SK-N-SH treated with all-trans-retinoic acid at 6 μM for 48 hours (cell line): Measurements from ENCODE around the gene SELPLG.
"Not testable (repeated sequence)": the region's sequence is repeated elsewhere in the genome, so short reads cannot be mapped to it uniquely, and the experiment has no call there.

Experiments
- ATAC-seq: fragments of 200-7000 bp; cut with Tn5 transposase; 3 replicates; pipeline ENCODE4 v1.9.1; 2020; ENCODE audit warnings: mild to moderate bottlenecking, moderate library complexity
- ARNTL ChIP-seq: fragments of 450-650 bp; formaldehyde crosslinking; IDR thresholded peaks from 2 replicates; pipeline ENCODE4 v1.5.0; 2020; ENCODE audit warnings: low read depth, mild to moderate bottlenecking, moderate library complexity, borderline replicate concordance
- BACH2 ChIP-seq: fragments of 250-450 bp; sonication (Bioruptor Pico); IDR thresholded peaks from 2 replicates; pipeline ENCODE4 v1.9.0; 2021; ENCODE audit warnings: mild to moderate bottlenecking, borderline replicate concordance
- CSDC2 ChIP-seq: fragments of 250-450 bp; sonication (Bioruptor Pico); IDR thresholded peaks from 2 replicates; pipeline ENCODE4 v1.5.0; 2020; ENCODE audit warnings: mild to moderate bottlenecking, moderate library complexity
- ESRRG ChIP-seq: fragments of 250-450 bp; sonication (Bioruptor Pico); IDR thresholded peaks from 2 replicates; pipeline ENCODE4 v1.6.1; 2021; ENCODE audit warnings: mild to moderate bottlenecking
- OSR1 ChIP-seq: fragments of 250-450 bp; sonication (Bioruptor Pico); IDR thresholded peaks from 2 replicates; pipeline ENCODE4 v1.8.0; 2022; ENCODE audit warnings: moderate library complexity, mild to moderate bottlenecking, inconsistent platforms
- PPARA ChIP-seq: fragments of 250-450 bp; sonication (Bioruptor Pico); IDR thresholded peaks from 2 replicates; pipeline ENCODE4 v1.5.0; 2020; ENCODE audit warnings: mild to moderate bottlenecking, borderline replicate concordance
- RARB ChIP-seq: fragments of 250-450 bp; sonication (Bioruptor Pico); IDR thresholded peaks from 2 replicates; pipeline ENCODE4 v1.8.0; 2021; ENCODE audit warnings: mild to moderate bottlenecking, moderate library complexity
- SNAI2 ChIP-seq: fragments of 250-450 bp; sonication (Bioruptor Pico); IDR thresholded peaks from 2 replicates; pipeline ENCODE4 v1.5.0; 2020; ENCODE audit warnings: mild to moderate bottlenecking, moderate library complexity
- TCF4 ChIP-seq: fragments of 250-450 bp; sonication (Bioruptor Pico); IDR thresholded peaks from 2 replicates; pipeline ENCODE4 v1.8.0; 2021; ENCODE audit warnings: mild to moderate bottlenecking, moderate library complexity, borderline replicate concordance
- TOX ChIP-seq: fragments of 250-450 bp; sonication (Bioruptor Pico); IDR thresholded peaks from 2 replicates; pipeline ENCODE4 v1.8.0; 2021; ENCODE audit warnings: mild to moderate bottlenecking, moderate library complexity, borderline replicate concordance
- ZC3H10 ChIP-seq: fragments of 250-450 bp; sonication (Bioruptor Pico); IDR thresholded peaks from 2 replicates; pipeline ENCODE4 v1.5.1; 2021; ENCODE audit warnings: mild to moderate bottlenecking, moderate library complexity
- ZFP3 ChIP-seq: fragments of 250-450 bp; sonication (Bioruptor Pico); IDR thresholded peaks from 2 replicates; pipeline ENCODE4 v1.5.0; 2020; ENCODE audit warnings: mild to moderate bottlenecking, moderate library complexity
- ZNF70 ChIP-seq: fragments of 450-650 bp; formaldehyde crosslinking; IDR thresholded peaks from 2 replicates; pipeline ENCODE4 v1.5.0; 2020; ENCODE audit warnings: mild to moderate bottlenecking, moderate library complexity
- ZNF8 ChIP-seq: fragments of 450-650 bp; formaldehyde crosslinking; IDR thresholded peaks from 2 replicates; pipeline ENCODE4 v1.5.0; 2020; ENCODE audit warnings: mild to moderate bottlenecking, moderate library complexity
- TF ChIP-seq, protein P1 (sequence below): fragments of 250-450 bp; sonication (Bioruptor Pico); IDR thresholded peaks from 2 replicates; pipeline ENCODE4 v1.5.1; 2021; ENCODE audit warnings: mild to moderate bottlenecking, moderate library complexity
- TF ChIP-seq, protein P2 (sequence below): fragments of 250-450 bp; sonication (Bioruptor Pico); IDR thresholded peaks from 2 replicates; pipeline ENCODE4 v1.8.0; 2021; ENCODE audit warnings: low read depth, mild to moderate bottlenecking, moderate library complexity, borderline replicate concordance
- TF ChIP-seq, protein P3 (sequence below): fragments of 250-450 bp; sonication (Bioruptor Pico); IDR thresholded peaks from 2 replicates; pipeline ENCODE4 v1.5.0; 2020; ENCODE audit warnings: mild to moderate bottlenecking, moderate library complexity
- TF ChIP-seq, protein P4 (sequence below): fragments of 250-450 bp; sonication (Bioruptor Pico); IDR thresholded peaks from 2 replicates; pipeline ENCODE4 v1.5.1; 2020; ENCODE audit warnings: low read depth, mild to moderate bottlenecking, moderate library complexity

The SELPLG gene

DNA sequence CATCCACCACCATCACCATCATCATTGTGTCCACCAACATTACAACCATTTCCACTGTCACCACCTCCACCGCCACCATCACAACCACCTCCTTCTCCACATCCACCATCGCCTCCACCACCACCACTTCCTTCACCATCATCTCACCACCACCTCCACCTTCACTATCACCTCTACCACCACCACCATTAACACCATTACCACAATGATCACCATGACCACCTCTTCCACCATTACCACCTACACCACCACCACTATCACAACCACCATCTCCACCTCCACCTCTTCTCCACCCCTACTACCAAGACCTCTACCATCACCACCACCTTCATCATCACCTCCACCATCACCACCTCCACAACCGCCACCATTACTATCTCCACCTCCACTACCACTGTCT lies 54.9 kb downstream of the SELPLG start (continued):
- TF ChIP-seq, protein P1, sequence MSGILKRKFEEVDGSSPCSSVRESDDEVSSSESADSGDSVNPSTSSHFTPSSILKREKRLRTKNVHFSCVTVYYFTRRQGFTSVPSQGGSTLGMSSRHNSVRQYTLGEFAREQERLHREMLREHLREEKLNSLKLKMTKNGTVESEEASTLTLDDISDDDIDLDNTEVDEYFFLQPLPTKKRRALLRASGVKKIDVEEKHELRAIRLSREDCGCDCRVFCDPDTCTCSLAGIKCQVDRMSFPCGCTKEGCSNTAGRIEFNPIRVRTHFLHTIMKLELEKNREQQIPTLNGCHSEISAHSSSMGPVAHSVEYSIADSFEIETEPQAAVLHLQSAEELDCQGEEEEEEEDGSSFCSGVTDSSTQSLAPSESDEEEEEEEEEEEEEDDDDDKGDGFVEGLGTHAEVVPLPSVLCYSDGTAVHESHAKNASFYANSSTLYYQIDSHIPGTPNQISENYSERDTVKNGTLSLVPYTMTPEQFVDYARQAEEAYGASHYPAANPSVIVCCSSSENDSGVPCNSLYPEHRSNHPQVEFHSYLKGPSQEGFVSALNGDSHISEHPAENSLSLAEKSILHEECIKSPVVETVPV (CRISPR knock-in tag) = no peak

DNA sequence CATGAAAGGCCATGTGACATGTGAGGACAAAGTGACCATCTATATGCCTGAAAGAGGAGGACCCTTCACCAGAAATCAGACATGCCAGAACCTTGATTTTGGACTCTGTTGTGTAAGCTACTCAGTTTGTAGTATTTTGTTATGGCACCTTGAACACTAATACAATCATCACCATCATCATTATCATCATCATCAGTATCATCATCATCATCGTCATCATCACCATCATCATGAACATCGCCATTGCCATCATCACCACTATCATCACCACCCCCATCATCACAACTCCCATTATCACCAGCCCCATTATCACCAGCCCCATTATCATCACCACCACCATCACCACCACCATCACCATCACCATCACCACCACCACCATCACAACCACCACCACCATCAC lies 55.4 kb downstream of the SELPLG start:
- TF ChIP-seq, protein P1 (CRISPR knock-in tag) = no peak
- TF ChIP-seq, all 23 proteins: peak for 0
- no peak for ATAC-seq

DNA sequence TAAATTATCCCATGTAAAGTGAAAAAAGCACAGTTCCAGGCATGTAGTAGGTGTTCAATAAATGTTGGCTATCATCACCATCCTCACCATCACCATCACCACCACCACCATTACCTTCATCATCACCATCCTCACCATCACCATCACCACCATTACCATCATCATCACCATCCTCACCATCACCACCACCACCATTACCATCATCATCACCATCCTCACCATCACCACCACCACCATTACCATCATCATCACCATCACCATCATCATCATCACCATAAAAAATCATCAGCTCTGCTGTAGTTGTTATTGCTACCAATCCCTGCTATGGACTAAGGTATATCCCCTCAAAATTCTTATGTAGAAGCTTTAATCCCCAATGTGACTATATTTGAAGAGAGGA lies 56.2 kb downstream of the SELPLG start:
- no peak for ATAC-seq
- TF ChIP-seq TCF4 (no peak), SNAI2 (CRISPR knock-in tag) (no peak), OSR1 (CRISPR knock-in tag) (no peak), ZNF70 (CRISPR knock-in tag) (no peak), RARB (CRISPR knock-in tag) (no peak), CSDC2 (CRISPR knock-in tag) (no peak), BACH2 (CRISPR knock-in tag) (no peak)
- TF ChIP-seq, protein P1 (CRISPR knock-in tag) = no peak
- TF ChIP-seq, protein P2, sequence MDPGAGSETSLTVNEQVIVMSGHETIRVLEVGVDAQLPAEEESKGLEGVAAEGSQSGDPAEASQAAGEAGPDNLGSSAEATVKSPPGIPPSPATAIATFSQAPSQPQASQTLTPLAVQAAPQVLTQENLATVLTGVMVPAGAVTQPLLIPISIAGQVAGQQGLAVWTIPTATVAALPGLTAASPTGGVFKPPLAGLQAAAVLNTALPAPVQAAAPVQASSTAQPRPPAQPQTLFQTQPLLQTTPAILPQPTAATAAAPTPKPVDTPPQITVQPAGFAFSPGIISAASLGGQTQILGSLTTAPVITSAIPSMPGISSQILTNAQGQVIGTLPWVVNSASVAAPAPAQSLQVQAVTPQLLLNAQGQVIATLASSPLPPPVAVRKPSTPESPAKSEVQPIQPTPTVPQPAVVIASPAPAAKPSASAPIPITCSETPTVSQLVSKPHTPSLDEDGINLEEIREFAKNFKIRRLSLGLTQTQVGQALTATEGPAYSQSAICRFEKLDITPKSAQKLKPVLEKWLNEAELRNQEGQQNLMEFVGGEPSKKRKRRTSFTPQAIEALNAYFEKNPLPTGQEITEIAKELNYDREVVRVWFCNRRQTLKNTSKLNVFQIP (CRISPR knock-in tag) = no peak

DNA sequence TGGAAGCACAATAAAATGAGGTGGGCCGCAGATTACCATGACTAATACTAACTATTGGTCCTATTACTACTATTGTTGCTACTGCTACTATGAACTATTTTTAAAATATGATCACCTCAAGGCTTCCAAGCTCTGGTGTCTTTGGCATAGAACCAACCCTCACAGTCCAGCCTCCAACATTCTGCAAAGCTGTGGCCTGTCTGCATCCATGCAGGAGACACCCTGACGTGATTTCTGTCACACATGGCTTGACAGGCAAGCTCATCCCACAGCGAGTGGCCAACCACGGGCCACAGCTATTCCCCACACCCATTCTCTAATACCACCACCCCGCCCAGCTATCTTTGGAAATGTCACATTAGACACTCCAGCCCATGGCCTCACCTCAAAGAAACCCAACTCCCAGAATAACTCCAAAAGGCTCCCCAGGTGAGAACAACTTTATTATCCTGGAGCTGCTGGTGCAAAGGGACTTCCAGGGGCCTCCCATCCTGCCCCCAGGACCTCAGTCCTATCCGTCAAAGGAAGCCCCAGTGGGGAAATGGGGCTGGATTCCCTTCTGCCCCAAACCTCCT lies 56.9 kb downstream of the SELPLG start:
- TF ChIP-seq, protein P1 (CRISPR knock-in tag) = no peak
- no peak for TF ChIP-seq CSDC2 (CRISPR knock-in tag)
- no peak for TF ChIP-seq TOX (CRISPR knock-in tag)
- TF ChIP-seq ZNF70 (CRISPR knock-in tag) = no peak
- no peak for TF ChIP-seq TCF4
- TF ChIP-seq ARNTL (CRISPR knock-in tag) = no peak
- no peak for TF ChIP-seq ESRRG (CRISPR knock-in tag)
- TF ChIP-seq ZC3H10 = no peak
- TF ChIP-seq ZNF8 = no peak
- ATAC-seq = no peak

DNA sequence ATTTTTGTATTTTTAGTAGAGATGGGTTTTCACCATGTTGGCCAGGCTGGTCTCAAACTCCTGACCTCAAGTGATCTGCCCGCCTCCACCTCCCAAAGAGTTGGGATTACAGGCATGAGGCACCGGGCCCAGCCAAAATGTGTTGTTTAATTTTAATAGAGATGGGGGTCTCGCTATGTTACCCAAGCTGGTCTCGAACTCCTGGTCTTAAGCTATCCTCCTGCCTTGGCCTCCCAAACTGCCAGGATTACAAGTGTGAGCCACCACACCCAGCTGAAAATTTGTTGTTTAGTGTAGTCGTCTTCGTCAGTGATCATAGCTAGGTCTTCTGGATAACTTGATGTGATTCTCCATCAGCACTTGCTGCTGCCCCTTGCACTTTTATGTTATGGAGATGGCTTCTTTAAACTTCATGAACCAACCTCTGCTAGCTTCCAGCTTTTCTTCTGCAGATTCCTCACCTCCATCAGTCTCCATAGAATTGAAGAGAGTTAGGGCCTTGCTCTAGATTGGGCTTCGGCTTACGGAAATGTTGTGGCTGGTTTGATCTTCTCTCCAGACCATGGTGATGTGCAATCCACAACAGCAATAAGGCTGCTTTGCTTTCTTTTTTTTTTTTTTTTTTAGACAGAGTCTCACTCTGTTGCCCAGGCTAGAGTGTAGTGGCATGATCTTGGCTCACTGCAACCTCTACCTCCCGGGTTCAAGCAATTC lies 58.3 kb downstream of the SELPLG start:
- TF ChIP-seq ZNF8 = no peak
- TF ChIP-seq ZFP3 = no peak
- TF ChIP-seq PPARA (CRISPR knock-in tag) = no peak
- TF ChIP-seq ZNF70 (CRISPR knock-in tag) = no peak
- TF ChIP-seq, protein P3, sequence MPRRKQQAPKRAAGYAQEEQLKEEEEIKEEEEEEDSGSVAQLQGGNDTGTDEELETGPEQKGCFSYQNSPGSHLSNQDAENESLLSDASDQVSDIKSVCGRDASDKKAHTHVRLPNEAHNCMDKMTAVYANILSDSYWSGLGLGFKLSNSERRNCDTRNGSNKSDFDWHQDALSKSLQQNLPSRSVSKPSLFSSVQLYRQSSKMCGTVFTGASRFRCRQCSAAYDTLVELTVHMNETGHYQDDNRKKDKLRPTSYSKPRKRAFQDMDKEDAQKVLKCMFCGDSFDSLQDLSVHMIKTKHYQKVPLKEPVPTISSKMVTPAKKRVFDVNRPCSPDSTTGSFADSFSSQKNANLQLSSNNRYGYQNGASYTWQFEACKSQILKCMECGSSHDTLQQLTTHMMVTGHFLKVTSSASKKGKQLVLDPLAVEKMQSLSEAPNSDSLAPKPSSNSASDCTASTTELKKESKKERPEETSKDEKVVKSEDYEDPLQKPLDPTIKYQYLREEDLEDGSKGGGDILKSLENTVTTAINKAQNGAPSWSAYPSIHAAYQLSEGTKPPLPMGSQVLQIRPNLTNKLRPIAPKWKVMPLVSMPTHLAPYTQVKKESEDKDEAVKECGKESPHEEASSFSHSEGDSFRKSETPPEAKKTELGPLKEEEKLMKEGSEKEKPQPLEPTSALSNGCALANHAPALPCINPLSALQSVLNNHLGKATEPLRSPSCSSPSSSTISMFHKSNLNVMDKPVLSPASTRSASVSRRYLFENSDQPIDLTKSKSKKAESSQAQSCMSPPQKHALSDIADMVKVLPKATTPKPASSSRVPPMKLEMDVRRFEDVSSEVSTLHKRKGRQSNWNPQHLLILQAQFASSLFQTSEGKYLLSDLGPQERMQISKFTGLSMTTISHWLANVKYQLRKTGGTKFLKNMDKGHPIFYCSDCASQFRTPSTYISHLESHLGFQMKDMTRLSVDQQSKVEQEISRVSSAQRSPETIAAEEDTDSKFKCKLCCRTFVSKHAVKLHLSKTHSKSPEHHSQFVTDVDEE (CRISPR knock-in tag) = no peak
- TF ChIP-seq, protein P4, sequence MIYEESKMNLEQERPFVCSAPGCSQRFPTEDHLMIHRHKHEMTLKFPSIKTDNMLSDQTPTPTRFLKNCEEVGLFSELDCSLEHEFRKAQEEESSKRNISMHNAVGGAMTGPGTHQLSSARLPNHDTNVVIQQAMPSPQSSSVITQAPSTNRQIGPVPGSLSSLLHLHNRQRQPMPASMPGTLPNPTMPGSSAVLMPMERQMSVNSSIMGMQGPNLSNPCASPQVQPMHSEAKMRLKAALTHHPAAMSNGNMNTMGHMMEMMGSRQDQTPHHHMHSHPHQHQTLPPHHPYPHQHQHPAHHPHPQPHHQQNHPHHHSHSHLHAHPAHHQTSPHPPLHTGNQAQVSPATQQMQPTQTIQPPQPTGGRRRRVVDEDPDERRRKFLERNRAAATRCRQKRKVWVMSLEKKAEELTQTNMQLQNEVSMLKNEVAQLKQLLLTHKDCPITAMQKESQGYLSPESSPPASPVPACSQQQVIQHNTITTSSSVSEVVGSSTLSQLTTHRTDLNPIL (CRISPR knock-in tag) = no peak
- ATAC-seq = no peak

DNA sequence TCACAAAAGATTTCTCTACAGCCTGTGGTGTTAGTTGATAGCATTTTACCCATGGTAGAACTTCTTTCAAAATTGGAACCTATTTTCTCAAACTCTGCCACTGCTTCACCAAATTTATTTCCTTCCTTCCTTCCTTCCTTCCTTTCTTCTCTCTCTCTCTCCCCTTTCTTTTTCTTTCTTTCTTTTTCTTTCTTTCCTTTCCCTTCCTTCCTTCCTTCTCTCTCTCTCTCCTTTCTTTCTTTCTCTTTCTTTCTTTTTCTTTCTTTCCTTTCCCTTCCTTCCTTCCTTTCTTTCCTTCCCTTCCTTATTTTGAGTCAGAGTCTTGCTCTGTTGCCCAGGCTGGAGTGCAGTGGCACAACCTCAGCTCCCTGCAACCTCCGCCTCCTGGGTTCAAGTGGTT lies 59.4 kb downstream of the SELPLG start:
- not testable (repeated sequence) for ATAC-seq
